Neural cell (in vitro differentiated cells): ENCODE results near the gene PRDX4. TPM values are rescaled to one million over a fixed set of nuclear protein-coding genes. Genes with fewer than 3 reads are reported as not detected.

Source experiments
- H2AFZ ChIP-seq: fragments of 200-600, 300-800 bp; sonication (generic), shearing (Covaris generic); 2 replicates; pipeline ENCODE4 v1.6.0; 2014; ENCODE audit warnings: low read depth, mild to moderate bottlenecking, antibody characterized with exemption, low read length, moderate library complexity
- H3F3A ChIP-seq: fragments of 200-600 bp; shearing (Covaris generic); 2 replicates; pipeline ENCODE4 v1.6.1; 2016; ENCODE audit warnings: mild to moderate bottlenecking, moderate library complexity, mixed read lengths, antibody characterized with exemption, low read length; ENCODE audit not compliant: insufficient read depth, poor library complexity, severe bottlenecking
- H3K27ac ChIP-seq: fragments of 200-600, 300-800 bp; sonication (generic), shearing (Covaris generic); 2 replicates; pipeline ENCODE4 v1.5.1; 2014; ENCODE audit warnings: mild to moderate bottlenecking, low read length, moderate library complexity
- H3K27me3 ChIP-seq: fragments of 300-800, 200-600 bp; sonication (generic), shearing (Covaris generic); 2 replicates; pipeline ENCODE4 v1.6.0; 2014; ENCODE audit warnings: mild to moderate bottlenecking, low read depth, low read length, moderate library complexity; ENCODE audit not compliant: insufficient read depth
- H3K36me3 ChIP-seq: fragments of 300-800, 200-600 bp; sonication (generic), shearing (Covaris generic); 2 replicates; pipeline ENCODE4 v1.5.1; 2014; ENCODE audit warnings: mild to moderate bottlenecking, antibody characterized with exemption, low read length, moderate library complexity; ENCODE audit not compliant: insufficient read depth
- H3K4me2 ChIP-seq: fragments of 300-800, 200-600 bp; sonication (generic), shearing (Covaris generic); 2 replicates; pipeline ENCODE4 v1.6.0; 2014; ENCODE audit warnings: mild to moderate bottlenecking, low read length
- H3K4me3 ChIP-seq: fragments of 300-800, 200-600 bp; sonication (generic), shearing (Covaris generic); 2 replicates; pipeline ENCODE4 v1.5.1; 2014; ENCODE audit warnings: mild to moderate bottlenecking, low read length, moderate library complexity
- H3K79me2 ChIP-seq: fragments of 200-600 bp; shearing (Covaris generic); replicated peaks from 2 replicates; pipeline ENCODE4 v1.6.0; 2014; ENCODE audit warnings: mild to moderate bottlenecking, low read length, moderate library complexity; ENCODE audit not compliant: insufficient read depth
- H3K9ac ChIP-seq: fragments of 300-800, 200-600 bp; sonication (generic), shearing (Covaris generic); 2 replicates; pipeline ENCODE4 v1.6.1; 2016; ENCODE audit warnings: mild to moderate bottlenecking, low read length, mixed read lengths
- H3K9me2 ChIP-seq: fragments of 200-600 bp; shearing (Covaris generic); 2 replicates; pipeline ENCODE4 v1.6.1; 2016; ENCODE audit warnings: mild to moderate bottlenecking, low read length, mixed read lengths; ENCODE audit not compliant: insufficient read depth
- H3K9me3 ChIP-seq: fragments of 200-600, 300-800 bp; sonication (generic), shearing (Covaris generic); 2 replicates; pipeline ENCODE4 v1.6.1; 2016; ENCODE audit warnings: mild to moderate bottlenecking, mixed run types, low read length, moderate library complexity, mixed read lengths
- H4K20me1 ChIP-seq: fragments of 200-600 bp; shearing (Covaris generic); 2 replicates; pipeline ENCODE4 v1.6.1; 2016; ENCODE audit warnings: mild to moderate bottlenecking, mixed run types; ENCODE audit not compliant: insufficient read depth
- CTCF ChIP-seq: fragments of 450-650 bp; IDR thresholded peaks from 2 replicates; pipeline ENCODE4 v1.5.1; 2014; ENCODE audit warnings: antibody characterized with exemption, mild to moderate bottlenecking, moderate library complexity; ENCODE audit not compliant: poor library complexity, severe bottlenecking
- EP300 ChIP-seq: fragments of 450-650 bp; conservative IDR thresholded peaks from 2 replicates; pipeline ENCODE4 v1.6.1; 2014; ENCODE audit warnings: antibody characterized with exemption, mild to moderate bottlenecking, moderate library complexity; ENCODE audit not compliant: poor library complexity, severe bottlenecking
- EZH2 ChIP-seq: fragments of 200-600, 300-800 bp; shearing (Covaris generic), sonication (generic); IDR thresholded peaks from 2 replicates; pipeline ENCODE4 v1.6.1; 2014; ENCODE audit warnings: antibody characterized with exemption, low read length, borderline replicate concordance, mild to moderate bottlenecking; ENCODE audit not compliant: insufficient read depth, poor library complexity, severe bottlenecking
- MXI1 ChIP-seq: fragments of 450-650 bp; conservative IDR thresholded peaks from 2 replicates; pipeline ENCODE4 v1.6.1; 2014; ENCODE audit warnings: antibody characterized with exemption, mild to moderate bottlenecking; ENCODE audit not compliant: poor library complexity, severe bottlenecking
- POLR2AphosphoS5 ChIP-seq: IDR thresholded peaks from 2 replicates; pipeline ENCODE4 v1.6.1; 2012
- RAD21 ChIP-seq: fragments of 450-650 bp; conservative IDR thresholded peaks from 2 replicates; pipeline ENCODE4 v1.6.1; 2014; ENCODE audit warnings: antibody characterized with exemption, mild to moderate bottlenecking, moderate library complexity
- REST ChIP-seq: IDR thresholded peaks from 2 replicates; pipeline ENCODE4 v1.6.1; 2012; ENCODE audit warnings: borderline replicate concordance
- SMC3 ChIP-seq: fragments of 450-650 bp; conservative IDR thresholded peaks from 2 replicates; pipeline ENCODE4 v1.6.1; 2014; ENCODE audit warnings: antibody characterized with exemption, mild to moderate bottlenecking, moderate library complexity; ENCODE audit not compliant: poor library complexity
- TAF1 ChIP-seq: IDR thresholded peaks from 2 replicates; pipeline ENCODE4 v1.6.1; 2012; ENCODE audit warnings: low read depth
- polyA plus RNA-seq: library from polyadenylated mRNA; depleted of rRNA; stranded (reverse); fragments of >200 nt; gene quantifications from 2 replicates; pipeline ENCODE4 v1.2.3, GENCODE V29; 2014

The PRDX4 gene
- polyA plus RNA-seq, 1 donor from 2014 or later: 83.2 TPM

GRCh38 chrX:23705235-23705634 lies 37.9 kb downstream of the PRDX4 start:
- Histone ChIP-seq H2AFZ (no peak overlapping the region), H3K4me3 (no peak overlapping the region), H3K9me3 (no peaks in the 10 kb centered on the region), H3K4me2 (no peak overlapping the region), H3K36me3 (no peaks in the 10 kb centered on the region), H3K9me2 (no peaks in the 10 kb centered on the region), H3K27me3 (no peaks in the 10 kb centered on the region), H3K27ac (no peak overlapping the region), H3K79me2 (no peaks in the 10 kb centered on the region), H3F3A (no peaks in the 10 kb centered on the region), H4K20me1 (no peaks in the 10 kb centered on the region), H3K9ac (no peak overlapping the region)
- TF ChIP-seq SMC3 (no peak), CTCF (no peak), EZH2 (no peak), MXI1 (no peak), TAF1 (no peak), POLR2AphosphoS5 (no peak)

- Histone ChIP-seq H3K36me3 (no peaks in the 10 kb centered on the region), H3K27ac (no peak overlapping the region), H4K20me1 (no peaks in the 10 kb centered on the region), H2AFZ (no peak overlapping the region), H3K9me2 (no peaks in the 10 kb centered on the region), H3K27me3 (no peaks in the 10 kb centered on the region), H3K79me2 (no peaks in the 10 kb centered on the region), H3K9ac (no peak overlapping the region), H3K4me3 (no peak overlapping the region), H3K9me3 (no peaks in the 10 kb centered on the region), H3F3A (no peaks in the 10 kb centered on the region), H3K4me2 (no peak overlapping the region)
- TF ChIP-seq POLR2AphosphoS5 (no peak), RAD21 (no peak), EP300 (no peak), TAF1 (no peak), MXI1 (no peak), REST (no peak), CTCF (no peak), SMC3 (no peak), EZH2 (no peak)
Measured at GRCh38 chrX:23720117-23720677, 52.9 kb downstream of the PRDX4 start.
